Transverse colon (tissue), 4 donors: ENCODE data around the gene GSG1L. TPM values are rescaled to one million over a fixed set of nuclear protein-coding genes. Genes with fewer than 3 reads are reported as not detected.

Experiments
- DNase-seq: peaks from one replicate; pipeline ENCODE4 v3.0.0-alpha.2; 2019
- H3K27ac ChIP-seq, 4 donors: fragments of 200-600 bp; sonication (generic); 2 replicates each; pipeline ENCODE4 v1.5.1; 2016 to 2018; ENCODE audit warnings: inconsistent platforms in 4 of 4
- H3K27me3 ChIP-seq: fragments of 200-600 bp; sonication (generic); 2 replicates; pipeline ENCODE4 v1.5.1; 2017; ENCODE audit warnings: inconsistent platforms
- H3K36me3 ChIP-seq, 4 donors: fragments of 200-600 bp; sonication (generic); 2 replicates each; pipeline ENCODE4 v1.5.1; 2017 to 2019; ENCODE audit warnings: inconsistent platforms in 4 of 4
- H3K4me1 ChIP-seq, 4 donors: fragments of 200-600 bp; sonication (generic); 2 replicates each; pipeline ENCODE4 v1.5.1; 2017 to 2020; ENCODE audit warnings: inconsistent platforms in 4 of 4
- H3K4me3 ChIP-seq, 4 donors: fragments of 200-600 bp; sonication (generic); 1 replicate in 1 of 4; 2 replicates in 3 of 4; pipeline versions ENCODE4 v1.5.1 to v1.6.1; 2017 to 2019; ENCODE audit warnings: inconsistent platforms in 4 of 4
- H3K9me3 ChIP-seq, 2 donors: fragments of 200-600 bp; sonication (generic); 2 replicates each; pipeline ENCODE4 v1.5.1; 2017 to 2019; ENCODE audit warnings: inconsistent platforms in 2 of 2
- EP300 ChIP-seq: sonication (generic); formaldehyde crosslinking; IDR thresholded peaks from one replicate; pipeline ENCODE4 v1.6.1; 2017; ENCODE audit warnings: antibody characterized with exemption, low read depth
- POLR2A ChIP-seq: fragments of 450-650 bp; IDR thresholded peaks from one replicate; pipeline ENCODE4 v1.6.1; 2016; ENCODE audit warnings: antibody characterized with exemption, mild to moderate bottlenecking, moderate library complexity
- POLR2AphosphoS5 ChIP-seq, 3 donors: sonication (generic); formaldehyde crosslinking; IDR thresholded peaks; one replicate each; pipeline ENCODE4 v1.6.1; 2016; ENCODE audit warnings: antibody characterized with exemption in 3 of 3
- WGBS, 2 donors: methylation state at CpG; one replicate each; pipeline ENCODE4 v1.1.5; 2018; ENCODE audit warnings: low coverage in 1 of 2; 5-methylcytosine and 5-hydroxymethylcytosine counted together
- in situ Hi-C, 4 donors: fragments of 200-750 bp; cut with MboI; loops; one replicate each; pipeline versions ENCODE4 v1.15.0 to v1.15.1; 2017; ENCODE audit warnings: low sequenced_read_pairs in 3 of 4, low pct_ligation_motif_present in 1 of 4, low pct_unique_long_range_greater_than_20kb in 1 of 4
- intact Hi-C: fragments of 100-400 bp; cut with DNase I; formaldehyde crosslinking; loops from one replicate; pipeline ENCODE4 v1.15.1; 2023; ENCODE audit warnings: low total_unique reads
- total RNA-seq, 4 donors: library from RNA; depleted of rRNA; stranded (reverse); fragments of >200 nt; gene quantifications; one replicate each; pipeline ENCODE4 v1.1.0, GENCODE V29; 2016
- TF ChIP-seq, protein P1 (sequence below), 5 experiments: fragments of 200-600 bp in 3 of 5; fragments of 450-650 bp in 2 of 5; sonication (generic) in 3 of 5; IDR thresholded peaks; 1 replicate in 2 of 5; 2 replicates in 3 of 5; pipeline ENCODE4 v1.5.1; 2016 to 2017; ENCODE audit warnings: antibody characterized with exemption in 5 of 5, inconsistent platforms in 3 of 5, mild to moderate bottlenecking in 2 of 5, moderate library complexity in 1 of 5

GSG1L gene
- total RNA-seq, 4 donors from 2014 or later: not detected

DNA sequence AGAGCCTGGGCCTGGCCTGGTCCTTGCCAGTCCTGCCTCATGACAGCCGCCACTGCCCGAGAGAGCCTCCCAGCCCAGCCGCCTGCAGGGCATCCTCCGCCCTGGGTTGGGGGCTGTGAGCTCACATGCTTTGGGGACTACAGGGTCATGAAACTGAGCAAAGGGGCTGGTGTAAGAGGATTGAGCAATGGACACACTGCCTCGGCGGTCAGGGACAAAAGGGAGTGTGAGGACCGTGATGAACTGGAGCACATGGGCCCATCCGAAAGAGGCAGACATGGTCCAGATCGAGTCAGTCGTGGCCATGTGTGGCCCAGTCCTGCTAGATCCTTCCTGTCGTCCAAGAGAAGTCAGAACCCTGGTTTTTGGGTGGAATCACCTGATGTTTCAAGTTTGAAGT, 52.3 kb downstream of the GSG1L start:
- WGBS, 2 donors: 85 to 91% methylated on average over 4 to 11 of the region's 11 CpGs
- in situ Hi-C loops (no loop called here), intact Hi-C loops (no loop called here)
- no peaks in the 10 kb centered on the region for H3K9me3 ChIP-seq
- H3K27ac ChIP-seq: no peak overlapping the region
- H3K27me3 ChIP-seq: no peaks in the 10 kb centered on the region
- no peaks in the 10 kb centered on the region for H3K4me1 ChIP-seq
- TF ChIP-seq POLR2AphosphoS5 (IDR thresholded peaks at IDR 0.05) (no peak), POLR2A (no peak), EP300 (no peak)
- TF ChIP-seq, protein P1, sequence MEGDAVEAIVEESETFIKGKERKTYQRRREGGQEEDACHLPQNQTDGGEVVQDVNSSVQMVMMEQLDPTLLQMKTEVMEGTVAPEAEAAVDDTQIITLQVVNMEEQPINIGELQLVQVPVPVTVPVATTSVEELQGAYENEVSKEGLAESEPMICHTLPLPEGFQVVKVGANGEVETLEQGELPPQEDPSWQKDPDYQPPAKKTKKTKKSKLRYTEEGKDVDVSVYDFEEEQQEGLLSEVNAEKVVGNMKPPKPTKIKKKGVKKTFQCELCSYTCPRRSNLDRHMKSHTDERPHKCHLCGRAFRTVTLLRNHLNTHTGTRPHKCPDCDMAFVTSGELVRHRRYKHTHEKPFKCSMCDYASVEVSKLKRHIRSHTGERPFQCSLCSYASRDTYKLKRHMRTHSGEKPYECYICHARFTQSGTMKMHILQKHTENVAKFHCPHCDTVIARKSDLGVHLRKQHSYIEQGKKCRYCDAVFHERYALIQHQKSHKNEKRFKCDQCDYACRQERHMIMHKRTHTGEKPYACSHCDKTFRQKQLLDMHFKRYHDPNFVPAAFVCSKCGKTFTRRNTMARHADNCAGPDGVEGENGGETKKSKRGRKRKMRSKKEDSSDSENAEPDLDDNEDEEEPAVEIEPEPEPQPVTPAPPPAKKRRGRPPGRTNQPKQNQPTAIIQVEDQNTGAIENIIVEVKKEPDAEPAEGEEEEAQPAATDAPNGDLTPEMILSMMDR (IDR thresholded peaks at IDR 0.05): no peak
- H3K4me3 ChIP-seq: no peak overlapping the region
- DNase-seq: no peak
- no peaks in the 10 kb centered on the region for H3K36me3 ChIP-seq

DNA sequence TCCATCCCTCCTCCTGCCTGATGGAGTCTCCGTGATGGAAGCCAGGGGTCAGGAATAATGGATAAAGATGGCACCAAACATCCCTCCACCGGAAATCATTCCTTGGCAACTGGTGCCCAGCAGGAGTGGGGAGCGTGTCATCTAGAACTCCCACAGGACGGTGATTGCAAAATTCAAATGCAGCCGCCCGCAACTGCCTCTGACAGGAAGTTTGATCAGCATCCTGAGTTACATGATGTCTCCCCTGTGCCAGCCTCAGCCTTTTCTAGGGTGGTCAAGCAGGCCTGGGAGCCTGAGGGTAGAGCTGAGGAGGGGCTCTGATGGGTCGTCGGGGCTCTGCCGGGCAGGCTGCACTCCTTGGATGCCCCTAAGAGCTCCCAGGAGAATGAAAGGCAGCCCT, 52.8 kb downstream of the GSG1L start:
- H3K27ac ChIP-seq: no peak overlapping the region
- H3K27me3 ChIP-seq: no peaks in the 10 kb centered on the region
- 68% methylated on average over 9 of the region's 9 CpGs; no CpG with 5 or more reads in 1 of the 2 donors for WGBS, 2 donors
- TF ChIP-seq, protein P1 (IDR thresholded peaks at IDR 0.05): no peak
- TF ChIP-seq EP300 (no peak), POLR2A (no peak), POLR2AphosphoS5 (IDR thresholded peaks at IDR 0.05) (no peak)
- H3K9me3 ChIP-seq: no peaks in the 10 kb centered on the region
- in situ Hi-C loops (no loop called here), intact Hi-C loops (no loop called here)
- DNase-seq: no peak
- no peaks in the 10 kb centered on the region for H3K36me3 ChIP-seq
- H3K4me1 ChIP-seq: no peaks in the 10 kb centered on the region
- H3K4me3 ChIP-seq: no peak overlapping the region

DNA sequence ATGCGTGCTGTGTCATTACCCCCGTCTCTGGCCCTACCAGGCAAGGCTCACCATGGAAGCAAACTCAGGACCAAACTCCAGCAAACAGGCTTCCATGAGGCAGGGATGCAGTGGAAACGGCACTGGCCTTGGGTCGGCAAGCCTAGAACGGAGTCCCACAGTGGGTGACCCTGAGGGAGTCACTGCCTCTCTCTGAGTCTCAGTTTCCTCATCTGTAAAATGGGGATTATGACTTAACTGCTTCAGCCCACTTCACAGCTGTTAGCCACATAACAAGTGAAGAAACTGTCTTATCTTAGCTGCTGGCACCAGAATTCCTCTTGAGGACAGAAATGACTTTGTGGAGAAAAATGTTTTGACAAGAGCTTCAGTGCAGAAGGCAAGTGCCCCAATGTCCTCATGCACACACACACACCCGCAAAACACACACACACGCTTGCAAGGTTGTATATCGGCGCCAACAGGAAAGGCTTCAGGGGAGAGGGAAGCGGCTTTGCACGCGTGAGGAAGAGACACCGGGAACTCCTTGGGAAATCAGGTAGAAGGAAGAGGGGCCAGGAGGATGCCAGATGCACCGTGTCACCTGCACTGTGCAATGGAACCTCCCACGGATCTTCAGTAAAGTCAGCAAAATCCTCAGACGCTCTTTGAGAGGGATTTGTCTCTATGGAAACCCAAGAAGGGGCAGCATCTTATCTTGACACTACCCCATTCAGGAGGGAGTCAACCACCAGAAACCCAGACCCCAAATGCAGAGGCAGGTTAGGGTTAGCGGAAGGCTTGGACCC, 53.7 kb downstream of the GSG1L start:
- in situ Hi-C loops (no loop called here), intact Hi-C loops (no loop called here)
- H3K4me1 ChIP-seq: no peaks in the 10 kb centered on the region
- no peaks in the 10 kb centered on the region for H3K9me3 ChIP-seq
- no peaks in the 10 kb centered on the region for H3K27me3 ChIP-seq
- no peak overlapping the region for H3K4me3 ChIP-seq
- no peak overlapping the region for H3K27ac ChIP-seq
- no peaks in the 10 kb centered on the region for H3K36me3 ChIP-seq
- DNase-seq: no peak
- WGBS, 2 donors: 72 to 80% methylated on average over 3 to 17 of the region's 17 CpGs
- TF ChIP-seq POLR2A (no peak), EP300 (no peak), POLR2AphosphoS5 (IDR thresholded peaks at IDR 0.05) (no peak)
- TF ChIP-seq, protein P1 (IDR thresholded peaks at IDR 0.05): no peak

DNA sequence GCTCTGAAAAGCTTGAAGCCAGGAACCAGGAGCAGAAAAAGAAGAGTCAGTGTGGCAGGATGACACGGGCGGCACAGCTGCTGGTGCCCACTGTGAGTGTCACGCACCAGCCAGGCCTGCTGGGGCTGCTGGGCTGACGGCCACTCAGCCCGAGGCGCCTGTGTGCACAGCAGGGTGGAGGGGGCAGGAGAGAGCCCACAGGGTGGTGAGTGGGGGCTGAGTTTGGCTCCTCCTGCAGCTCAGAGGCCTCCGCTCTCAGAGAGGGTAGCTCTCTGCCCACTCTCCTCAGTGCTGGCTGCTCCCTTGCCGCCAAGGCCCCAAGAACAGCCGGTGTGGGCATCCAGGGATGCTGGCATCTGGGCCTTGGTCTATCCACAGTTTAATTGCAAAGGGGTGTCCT, 59.6 kb downstream of the GSG1L start:
- Histone ChIP-seq H3K36me3 (no peaks in the 10 kb centered on the region), H3K4me1 (no peaks in the 10 kb centered on the region), H3K27ac (no peak overlapping the region), H3K9me3 (no peaks in the 10 kb centered on the region), H3K4me3 (no peak overlapping the region), H3K27me3 (no peaks in the 10 kb centered on the region)
- WGBS, 2 donors: 78% methylated on average over 9 of the region's 9 CpGs; no CpG with 5 or more reads in 1 of the 2 donors
- intact Hi-C loops (no loop called here), in situ Hi-C loops (no loop called here)
- TF ChIP-seq POLR2AphosphoS5 (IDR thresholded peaks at IDR 0.05) (no peak), POLR2A (no peak), EP300 (no peak)
- TF ChIP-seq, protein P1 (IDR thresholded peaks at IDR 0.05): no peak
- DNase-seq: no peak
